Breast epithelium (tissue), 4 donors: ENCODE data around the gene ALDH8A1. TPM values are rescaled to one million over a fixed set of nuclear protein-coding genes. Genes with fewer than 3 reads are reported as not detected.

Experiments
- DNase-seq, 2 donors: peaks; one replicate each; pipeline ENCODE4 v3.0.0-alpha.2; 2019; ENCODE audit warnings: low spot score in 2 of 2
- H3K27ac ChIP-seq, 2 donors: fragments of 200-600 bp; sonication (generic) in 1 of 2; one replicate each; pipeline ENCODE4 v1.5.1; 2016 to 2019; ENCODE audit warnings: mild to moderate bottlenecking in 1 of 2
- H3K27me3 ChIP-seq, 2 donors: fragments of 200-600 bp; sonication (generic) in 1 of 2; one replicate each; pipeline versions ENCODE4 v1.5.1 to v1.6.0; 2017 to 2019; ENCODE audit warnings: control low read depth in 1 of 2, mild to moderate bottlenecking in 1 of 2
- H3K36me3 ChIP-seq: fragments of 200-600 bp; one replicate; pipeline ENCODE4 v1.5.1; 2019
- H3K4me1 ChIP-seq, 2 donors: fragments of 200-600 bp; sonication (generic); one replicate each; pipeline ENCODE4 v1.5.1; 2016 to 2019; ENCODE audit warnings: control low read depth in 1 of 2
- H3K4me3 ChIP-seq, 3 donors: fragments of 200-600 bp; sonication (generic); 1 replicate in 2 of 3; 2 replicates in 1 of 3; pipeline ENCODE4 v1.5.1; 2016 to 2019; ENCODE audit warnings: mild to moderate bottlenecking in 3 of 3, moderate library complexity in 2 of 3
- H3K9me3 ChIP-seq, 2 donors: fragments of 200-600 bp; sonication (generic) in 1 of 2; one replicate each; pipeline ENCODE4 v1.5.1; 2016 to 2019; ENCODE audit warnings: control low read depth in 1 of 2
- CTCF ChIP-seq, 3 donors: fragments of 450-650 bp; IDR thresholded peaks; one replicate each; pipeline ENCODE4 v1.5.1; 2016 to 2017; ENCODE audit warnings: antibody characterized with exemption in 3 of 3, mild to moderate bottlenecking in 3 of 3, moderate library complexity in 3 of 3
- POLR2A ChIP-seq: fragments of 450-650 bp; IDR thresholded peaks from one replicate; pipeline ENCODE4 v1.6.1; 2016; ENCODE audit warnings: antibody characterized with exemption, mild to moderate bottlenecking, moderate library complexity
- POLR2AphosphoS5 ChIP-seq, 3 donors: sonication (generic); formaldehyde crosslinking; IDR thresholded peaks; one replicate each; pipeline ENCODE4 v1.6.1; 2017; ENCODE audit warnings: antibody characterized with exemption in 3 of 3
- intact Hi-C: fragments of 100-400 bp; cut with DNase I; formaldehyde crosslinking; loops from one replicate; pipeline ENCODE4 v1.15.1; 2023; ENCODE audit warnings: low total_unique reads
- total RNA-seq, 3 donors: library from RNA; depleted of rRNA; stranded (reverse); fragments of >200 nt; gene quantifications; one replicate each; pipeline ENCODE4 v1.1.0, GENCODE V29; 2016

Gene ALDH8A1
- total RNA-seq, 3 donors from 2014 or later = 0.66 to 1.5 (median 0.80) TPM

- Histone ChIP-seq H3K4me1 (no peaks in the 10 kb centered on the region), H3K4me3 (no peak overlapping the region), H3K36me3 (no peaks in the 10 kb centered on the region), H3K27me3 (no peaks in the 10 kb centered on the region), H3K9me3 (no peaks in the 10 kb centered on the region), H3K27ac (no peak overlapping the region)
- intact Hi-C loops = no loop called here
- TF ChIP-seq CTCF (IDR thresholded peaks at IDR 0.05) = no peak
- no peak for TF ChIP-seq POLR2A
- no peak for TF ChIP-seq POLR2AphosphoS5 (IDR thresholded peaks at IDR 0.05)
- DNase-seq = no peak
These were observed 13.4 kb downstream of the ALDH8A1 start for GRCh38 chr6:134936476-134936875.

- no peak overlapping the region for H3K4me3 ChIP-seq
- intact Hi-C loops = no loop called here
- TF ChIP-seq POLR2AphosphoS5 (IDR thresholded peaks at IDR 0.05) (no peak), CTCF (IDR thresholded peaks at IDR 0.05) (no peak), POLR2A (no peak)
These were observed 15.0 kb downstream of the ALDH8A1 start for GRCh38 chr6:134934793-134935485.

GRCh38 chr6:134932535-134933470 lies 17.1 kb downstream of the ALDH8A1 start:
- TF ChIP-seq POLR2A = no peak
- TF ChIP-seq POLR2AphosphoS5 (IDR thresholded peaks at IDR 0.05) = no peak
- TF ChIP-seq CTCF (IDR thresholded peaks at IDR 0.05) = no peak
- H3K27me3 ChIP-seq = no peaks in the 10 kb centered on the region

More at GRCh38 chr6:134934793-134935485, 15.0 kb downstream of the ALDH8A1 start:
- Histone ChIP-seq H3K27ac (no peak overlapping the region), H3K36me3 (no peaks in the 10 kb centered on the region), H3K27me3 (no peaks in the 10 kb centered on the region), H3K4me1 (no peaks in the 10 kb centered on the region), H3K9me3 (no peaks in the 10 kb centered on the region)
- no peak for DNase-seq

GRCh38 chr6:134932098-134932497 lies 17.8 kb downstream of the ALDH8A1 start:
- Histone ChIP-seq H3K27me3 (no peaks in the 10 kb centered on the region), H3K27ac (peak overlapping the region in 1 of 2 donors; percentile 73), H3K36me3 (no peaks in the 10 kb centered on the region), H3K9me3 (no peaks in the 10 kb centered on the region), H3K4me1 (no peaks in the 10 kb centered on the region), H3K4me3 (no peak overlapping the region)
- no peak for TF ChIP-seq POLR2A
- no peak for TF ChIP-seq POLR2AphosphoS5 (IDR thresholded peaks at IDR 0.05)
- no peak for TF ChIP-seq CTCF (IDR thresholded peaks at IDR 0.05)
- no peak for DNase-seq
- intact Hi-C loops = no loop called here

More at GRCh38 chr6:134932535-134933470, 17.1 kb downstream of the ALDH8A1 start:
- Histone ChIP-seq H3K27ac (peak overlapping the region in 1 of 2 donors; percentile 73), H3K36me3 (no peaks in the 10 kb centered on the region), H3K4me3 (no peak overlapping the region), H3K9me3 (no peaks in the 10 kb centered on the region), H3K4me1 (no peaks in the 10 kb centered on the region)
- intact Hi-C loops = no loop called here
- no peak for DNase-seq

GRCh38 chr6:134930463-134930862 lies 19.4 kb downstream of the ALDH8A1 start:
- intact Hi-C loops = no loop called here
- Histone ChIP-seq H3K27ac (no peak overlapping the region), H3K4me3 (no peak overlapping the region), H3K27me3 (no peaks in the 10 kb centered on the region), H3K9me3 (no peaks in the 10 kb centered on the region), H3K4me1 (no peaks in the 10 kb centered on the region), H3K36me3 (no peaks in the 10 kb centered on the region)
- TF ChIP-seq POLR2A = no peak
- TF ChIP-seq POLR2AphosphoS5 (IDR thresholded peaks at IDR 0.05) = no peak
- no peak for TF ChIP-seq CTCF (IDR thresholded peaks at IDR 0.05)
- DNase-seq = no peak
